HG03060 (cell line): ENCODE results near the gene C15orf62.

Source experiments
- ATAC-seq: cut with Tn5 transposase; IDR thresholded peaks from one replicate; pipeline ENCODE4 v1.9.1; 2021; ENCODE audit warnings: low read depth, moderate number of reproducible peaks; ENCODE audit not compliant: unreplicated experiment

C15orf62 gene

DNA sequence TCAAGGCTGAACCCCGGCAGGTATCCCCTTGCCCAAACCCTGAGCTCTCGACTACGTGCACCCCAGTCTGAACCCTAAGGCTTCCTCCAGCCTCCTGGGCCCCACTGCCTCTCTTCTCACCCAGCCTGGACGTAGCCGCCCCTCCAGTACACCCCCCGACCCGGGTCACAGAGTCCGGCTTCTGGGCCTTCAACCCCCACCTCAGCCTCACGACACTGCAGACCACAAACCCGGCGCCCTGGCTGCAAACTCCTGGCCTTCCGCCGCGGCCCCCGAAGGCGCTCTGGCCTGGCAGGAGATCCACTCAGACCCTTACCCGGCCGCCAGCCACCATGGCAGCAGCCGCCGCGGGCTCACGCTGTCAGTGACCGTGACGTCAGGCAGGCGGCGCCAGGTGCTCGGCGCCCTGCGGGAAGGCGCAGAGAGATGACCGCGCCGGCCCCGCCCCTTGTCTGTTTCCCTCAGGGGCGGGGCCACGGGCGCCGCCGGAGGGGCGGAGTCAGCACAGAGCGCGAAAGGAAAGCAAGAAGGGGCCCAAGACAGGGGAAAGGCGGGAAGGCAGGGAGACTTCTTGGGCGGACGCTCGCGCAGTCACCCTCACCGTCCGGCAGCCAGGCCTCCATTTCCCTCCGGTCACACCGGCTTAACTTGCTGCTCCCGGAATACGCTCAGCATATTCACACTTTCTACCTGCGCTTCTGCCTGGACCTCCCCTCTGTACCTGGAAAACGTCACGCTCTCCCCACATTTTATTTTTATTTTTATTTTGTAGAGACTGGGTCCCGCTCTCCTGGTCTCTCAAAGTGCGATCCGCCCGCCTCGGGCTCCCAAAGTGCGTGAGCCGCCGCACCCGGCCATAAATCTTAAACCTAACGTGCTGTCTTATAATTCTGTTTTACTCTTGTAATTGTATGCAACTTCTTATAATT, 14.6 kb upstream of the C15orf62 start, which contains the start of gene RMDN3:
Gene RMDN3 (minus strand): TSS at position 372 of the 929 bp plus-strand sequence. CDS start 471 bp downstream, outside the sequence.
- ATAC-seq, result no peak

DNA sequence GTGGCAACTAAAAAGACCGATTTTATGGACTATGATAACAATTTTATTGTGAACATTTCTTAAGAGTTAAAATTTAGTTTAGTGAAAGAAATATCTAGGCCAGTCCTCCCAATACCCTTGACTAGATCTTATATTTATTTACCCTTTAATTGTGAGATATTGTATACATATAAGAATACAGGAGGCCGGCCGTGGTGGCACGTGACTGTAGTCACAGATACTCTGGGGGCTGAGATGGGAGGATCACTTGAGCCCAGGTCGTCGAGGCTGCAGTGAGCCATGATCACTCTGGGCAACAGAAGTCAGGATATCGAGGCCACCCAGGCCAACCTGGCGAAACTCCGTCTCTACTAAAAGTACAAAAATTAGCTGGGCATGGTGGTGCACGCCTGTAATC, 14.0 kb upstream of the C15orf62 start:
- no peak for ATAC-seq

DNA sequence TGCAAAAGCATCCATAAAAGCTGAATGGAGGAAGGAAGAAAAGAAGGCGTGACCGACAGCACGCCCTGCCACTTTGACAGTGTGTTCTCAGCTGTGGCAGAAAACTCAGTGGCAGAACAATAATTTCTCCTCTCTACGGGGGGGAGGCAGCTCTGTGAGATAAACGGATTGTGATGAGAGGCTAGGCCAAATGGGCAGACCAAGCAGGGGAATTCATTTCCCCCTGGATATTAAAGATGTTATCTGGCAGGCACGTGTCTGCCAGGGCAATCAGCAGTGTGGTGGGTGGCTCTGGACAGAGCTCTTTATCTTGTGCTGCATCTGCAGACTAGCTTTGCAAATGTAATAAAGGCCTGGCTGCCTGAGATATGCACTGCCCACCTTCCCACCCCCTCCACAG, 12.8 kb upstream of the C15orf62 start:
- ATAC-seq, result no peak

DNA sequence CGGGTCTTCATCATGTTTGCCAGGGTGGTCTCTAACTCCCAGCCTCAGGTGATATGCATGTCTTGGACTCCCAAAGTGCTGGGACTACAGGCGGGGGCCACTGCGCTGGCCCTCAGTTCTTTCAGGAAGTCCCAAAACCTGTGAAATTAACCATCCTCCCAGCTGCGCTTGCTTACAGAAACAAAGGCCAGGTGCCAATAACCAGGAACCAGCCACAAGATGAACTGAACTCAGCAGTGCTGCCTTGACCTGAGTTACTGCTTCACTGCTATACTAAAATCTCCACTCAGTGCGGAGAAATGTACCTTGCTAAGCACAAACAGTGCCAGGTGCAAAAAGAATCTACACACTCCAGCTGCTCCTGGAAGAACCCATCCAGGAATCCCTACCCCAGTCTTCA, 9.8 kb upstream of the C15orf62 start:
- ATAC-seq, result no peak

DNA sequence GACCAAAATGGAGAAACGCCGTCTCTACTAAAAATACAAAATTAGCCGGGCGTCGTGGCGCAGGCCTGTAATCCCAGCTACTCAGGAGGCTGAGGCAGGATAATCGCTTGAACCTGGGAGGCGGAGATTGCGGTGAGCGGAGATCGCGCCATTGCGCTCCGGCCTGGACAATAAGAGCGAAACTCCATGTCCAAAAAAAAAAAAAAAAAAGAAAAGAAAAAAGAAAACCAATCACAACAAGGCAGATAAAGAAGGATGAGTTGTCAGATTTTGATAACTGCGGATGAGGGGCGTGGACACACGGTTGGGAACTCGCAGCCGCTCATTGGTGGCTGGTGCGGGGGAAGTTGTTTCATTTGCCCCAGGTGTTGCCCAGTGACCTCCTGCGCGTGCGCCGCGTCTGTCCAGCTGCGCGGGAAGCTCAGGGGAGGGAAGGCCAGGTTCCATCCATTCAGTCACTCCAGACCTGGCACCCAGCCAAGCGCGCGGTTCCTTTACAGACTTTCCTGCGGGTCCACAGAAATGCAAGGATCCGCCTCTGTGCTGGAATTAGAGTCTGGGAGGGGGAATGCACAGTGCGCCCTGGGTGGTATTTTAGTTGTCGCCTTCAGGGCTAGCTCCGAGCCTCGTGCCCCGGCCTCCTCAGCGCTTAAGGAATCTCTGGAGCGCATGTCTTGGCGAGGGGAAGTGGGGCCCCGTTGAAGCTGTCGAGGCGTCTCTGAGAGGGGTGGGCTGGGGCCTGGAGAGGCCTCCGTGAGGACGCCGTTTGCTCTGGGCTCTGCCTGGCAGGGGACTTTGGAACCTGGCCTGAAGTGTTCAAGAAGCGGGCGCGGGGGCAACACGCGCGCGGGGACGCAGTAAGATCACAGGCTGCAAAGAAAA, 6.6 kb upstream of the C15orf62 start:
- ATAC-seq, result no peak

DNA sequence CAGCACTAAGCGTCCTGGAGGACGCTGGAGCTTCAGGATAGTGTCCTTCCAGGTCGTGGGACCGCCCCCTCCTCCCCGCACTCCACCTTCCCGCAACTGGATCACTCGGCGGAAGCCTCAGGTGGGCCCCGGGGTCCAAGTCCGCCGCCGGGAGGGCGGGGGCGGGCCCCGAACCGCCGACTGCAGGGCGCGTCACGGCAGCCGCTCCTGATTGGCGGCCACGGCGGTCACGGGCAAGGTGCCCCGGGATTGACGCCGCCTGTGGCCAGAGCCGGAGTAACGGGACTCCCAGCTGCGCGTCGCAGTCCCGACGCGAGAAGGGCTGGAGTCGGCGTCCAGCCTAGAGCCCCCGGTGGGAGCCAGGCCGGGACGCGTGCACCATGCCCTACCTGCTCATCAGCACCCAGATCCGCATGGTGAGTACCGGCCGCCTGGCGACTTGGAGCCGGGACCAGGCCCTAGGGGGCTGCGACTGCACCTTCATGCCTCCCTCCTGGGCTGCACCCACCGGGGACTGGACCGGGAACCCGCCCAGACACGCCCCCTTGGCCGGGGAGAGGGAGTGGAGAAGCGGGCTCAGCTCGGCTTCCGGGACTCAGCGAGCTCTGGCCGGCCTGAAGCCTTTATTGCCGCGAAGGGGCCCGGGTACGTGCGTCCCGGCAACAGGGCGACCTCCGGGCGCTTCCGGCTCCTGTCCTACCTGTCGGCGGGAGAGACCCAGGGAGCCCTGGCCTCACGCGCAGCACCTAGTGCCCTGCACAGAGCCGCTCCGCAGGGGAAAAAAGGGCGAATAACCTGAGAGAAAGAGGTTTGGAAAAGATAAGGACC, 5.8 kb upstream of the C15orf62 start, which contains the start of gene GCHFR:
Gene GCHFR (plus strand): TSS at position 268 of the 828 bp plus-strand sequence. CDS start 113 bp downstream, at position 381.
- ATAC-seq, result no peak

DNA sequence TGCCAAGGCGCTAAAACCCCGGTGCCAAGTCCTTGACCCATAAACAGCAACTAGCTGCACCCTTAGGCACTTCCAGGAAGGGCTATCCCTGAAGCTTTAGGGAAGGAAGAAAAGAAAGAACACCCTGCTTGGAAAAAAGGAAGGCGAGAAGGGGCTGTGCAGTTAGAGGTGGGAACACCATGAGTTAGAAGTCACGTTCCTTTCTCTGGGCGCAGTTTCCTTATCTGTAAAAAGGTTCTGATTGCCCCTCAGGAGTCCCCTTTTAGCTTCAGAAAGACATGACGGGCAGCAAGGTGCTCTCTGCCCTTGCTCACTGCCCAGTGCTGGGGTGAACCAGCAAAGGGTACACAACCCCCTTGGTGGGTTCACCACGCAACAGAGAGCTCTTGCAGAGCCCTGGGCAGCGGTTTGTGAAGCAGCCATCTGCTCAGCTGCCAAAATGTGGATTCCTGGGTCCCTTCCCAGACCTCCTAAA, 5.1 kb upstream of the C15orf62 start:
- no peak for ATAC-seq

DNA sequence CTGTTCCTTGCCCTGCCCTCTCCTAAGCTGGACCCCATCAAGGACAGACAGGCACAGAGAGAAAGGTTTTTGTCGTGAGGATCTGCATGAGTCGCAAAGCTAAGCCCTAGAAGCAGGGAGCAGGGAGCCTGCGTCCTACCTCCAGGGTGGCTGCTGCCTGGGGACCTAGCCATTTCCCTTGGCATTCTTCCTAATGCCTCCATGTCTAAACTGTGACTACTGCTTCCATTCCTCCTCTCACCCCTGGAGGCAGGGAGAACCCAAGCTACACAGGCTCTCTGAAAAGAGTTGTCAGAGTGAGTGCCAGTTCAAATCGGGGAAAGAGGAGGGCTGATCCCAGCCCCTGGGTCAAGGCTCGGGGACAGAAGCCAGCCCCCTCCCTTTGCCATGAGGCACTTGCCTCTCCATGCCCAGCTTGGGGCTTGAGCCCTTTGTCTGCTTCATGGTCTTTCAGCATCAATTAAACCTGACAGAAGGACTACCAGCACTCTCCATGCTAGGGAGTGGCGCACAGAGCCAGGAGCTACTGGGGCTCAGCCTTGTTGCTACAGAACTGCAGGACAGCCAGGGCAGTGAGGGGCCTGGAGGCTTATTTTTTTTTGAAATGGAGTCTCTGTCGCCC, 3.5 kb upstream of the C15orf62 start:
- ATAC-seq, result no peak

DNA sequence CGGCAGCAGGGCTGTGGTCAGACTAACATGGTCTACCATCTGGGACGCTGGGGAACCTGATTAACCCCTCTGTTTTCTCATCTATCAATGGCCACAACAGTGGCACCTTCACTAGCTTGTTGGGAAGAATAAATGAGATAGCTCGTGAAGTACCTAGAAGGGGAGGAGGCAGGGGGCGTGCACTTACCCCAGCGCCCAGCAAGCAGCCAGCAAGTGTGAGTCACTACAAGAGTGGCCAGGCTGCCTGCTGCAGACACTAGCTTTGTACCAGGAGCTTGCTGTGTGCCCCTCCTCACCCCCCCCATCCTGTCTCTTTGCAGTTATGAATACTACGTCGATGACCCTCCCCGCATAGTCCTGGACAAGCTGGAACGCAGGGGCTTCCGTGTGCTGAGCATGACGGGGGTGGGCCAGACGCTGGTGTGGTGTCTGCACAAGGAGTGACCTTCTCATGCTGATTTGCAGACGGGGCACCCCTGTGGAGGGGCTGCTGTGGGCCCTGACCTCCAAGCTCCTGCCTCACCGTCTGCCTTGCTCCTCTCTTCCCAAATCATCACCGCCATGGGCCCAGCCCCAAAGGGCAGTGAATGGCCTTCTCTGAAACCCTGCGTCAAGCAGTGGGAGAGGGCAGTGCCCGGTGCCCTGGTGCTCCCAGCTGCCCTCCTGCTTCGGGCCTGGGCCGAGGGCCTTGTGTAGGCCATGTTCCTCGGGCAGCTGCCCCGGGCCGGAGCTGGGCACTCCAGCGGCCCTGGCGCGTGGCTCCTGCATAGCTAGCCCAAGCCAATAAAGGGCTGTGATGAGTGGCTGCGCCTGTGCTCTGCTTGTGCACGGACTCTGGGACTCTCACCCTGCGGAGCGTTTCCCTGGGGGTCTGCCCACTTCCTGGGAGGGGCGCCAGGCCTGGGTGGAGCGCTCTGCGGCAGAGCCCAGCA, 2.6 kb upstream of the C15orf62 start:
- ATAC-seq, result no peak

DNA sequence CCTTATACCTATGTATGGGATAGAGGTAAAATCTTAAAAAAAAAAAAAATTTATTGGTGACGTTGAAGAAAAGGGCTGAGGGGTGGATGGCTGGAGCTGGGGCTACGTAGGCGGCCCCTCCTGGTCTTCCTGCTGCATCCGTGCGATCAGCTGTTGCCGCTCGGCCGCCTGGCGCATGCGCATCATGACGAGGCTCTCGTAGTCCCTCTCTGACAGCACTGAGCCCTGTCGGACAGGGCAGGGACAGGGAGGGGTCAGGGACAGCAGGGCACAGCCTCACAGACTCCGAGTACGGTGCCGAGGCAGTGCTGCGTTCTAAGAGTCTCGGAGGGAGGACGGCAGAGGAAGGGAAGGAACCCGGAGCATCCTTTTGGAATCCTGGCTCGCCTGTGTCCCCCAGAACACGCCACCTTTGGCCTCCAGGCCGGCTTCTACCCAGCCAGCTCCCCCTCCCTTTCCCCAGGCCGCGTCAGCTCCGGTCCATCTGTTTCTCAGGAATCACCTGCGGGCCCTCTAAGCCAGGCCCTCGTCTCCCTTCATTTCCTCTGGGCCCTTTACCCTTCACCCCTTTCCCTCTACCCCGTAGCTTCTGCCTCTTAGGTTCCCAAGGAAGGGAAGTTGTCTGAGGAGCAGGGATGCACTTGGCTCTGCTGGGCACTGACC, 1.8 kb upstream of the C15orf62 start:
- ATAC-seq, result no peak

DNA sequence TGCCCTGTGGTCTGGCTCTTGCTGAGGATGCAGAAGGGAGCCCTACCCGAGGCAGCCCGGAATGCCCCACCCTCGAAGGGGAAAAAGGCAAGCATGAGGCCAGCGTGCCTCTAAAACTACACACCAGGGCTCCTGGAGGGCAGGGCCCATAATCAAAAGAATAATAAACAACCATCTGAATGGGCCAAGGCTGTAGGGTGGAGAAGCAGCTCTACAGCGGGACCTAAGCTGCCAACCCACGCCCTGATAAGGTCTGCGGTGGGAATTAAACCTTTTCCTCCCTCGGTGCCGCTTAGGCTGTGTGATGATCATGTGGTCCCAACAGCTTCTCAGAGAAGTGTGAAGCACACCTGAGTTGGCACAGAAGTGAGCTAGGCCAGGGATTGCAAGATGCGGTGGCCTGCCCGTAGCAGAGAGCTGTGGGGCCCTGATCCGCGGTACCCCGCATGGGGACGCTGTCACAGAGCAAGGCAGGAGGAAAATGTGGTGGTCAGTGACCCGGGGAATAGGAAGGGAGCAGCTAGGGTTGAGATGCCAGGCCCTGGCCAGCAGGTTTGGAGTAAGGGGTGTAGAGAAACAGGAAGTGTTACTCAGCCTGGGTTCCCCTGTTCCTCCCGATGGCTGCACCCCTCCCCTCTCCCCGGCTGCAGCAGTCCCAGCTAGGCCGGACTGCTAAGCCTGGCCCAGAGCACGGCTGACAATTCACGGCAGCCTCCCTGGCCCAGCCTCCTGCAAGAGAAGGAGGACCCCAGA, 1.1 kb upstream of the C15orf62 start:
- ATAC-seq, result no peak

DNA sequence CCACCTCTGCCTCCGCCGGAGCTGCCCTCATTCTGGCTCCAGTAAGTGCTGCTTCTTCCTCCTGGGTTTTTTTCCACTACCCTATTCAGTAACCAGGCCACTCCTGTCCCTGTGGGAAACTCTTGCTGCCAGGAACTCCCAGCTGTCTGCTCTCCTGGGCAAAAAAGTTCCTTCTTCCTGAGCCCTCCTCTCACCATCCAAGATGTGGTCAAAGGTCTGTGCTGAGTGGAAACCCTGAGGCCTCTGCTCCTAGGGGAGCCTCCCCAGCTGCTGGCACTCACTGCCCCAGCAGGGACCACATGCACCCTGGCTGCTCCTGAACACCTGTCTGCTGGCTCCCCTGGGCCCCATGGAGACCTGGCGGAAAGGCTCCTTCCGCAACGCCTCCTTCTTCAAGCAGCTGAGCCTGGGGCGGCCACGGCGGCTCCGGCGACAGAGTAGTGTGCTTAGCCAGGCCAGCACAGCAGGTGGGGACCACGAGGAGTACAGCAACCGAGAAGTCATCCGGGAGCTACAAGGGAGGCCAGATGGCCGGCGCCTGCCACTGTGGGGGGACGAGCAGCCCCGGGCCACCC, 454 bp downstream of the C15orf62 start:
- ATAC-seq, result no peak

DNA sequence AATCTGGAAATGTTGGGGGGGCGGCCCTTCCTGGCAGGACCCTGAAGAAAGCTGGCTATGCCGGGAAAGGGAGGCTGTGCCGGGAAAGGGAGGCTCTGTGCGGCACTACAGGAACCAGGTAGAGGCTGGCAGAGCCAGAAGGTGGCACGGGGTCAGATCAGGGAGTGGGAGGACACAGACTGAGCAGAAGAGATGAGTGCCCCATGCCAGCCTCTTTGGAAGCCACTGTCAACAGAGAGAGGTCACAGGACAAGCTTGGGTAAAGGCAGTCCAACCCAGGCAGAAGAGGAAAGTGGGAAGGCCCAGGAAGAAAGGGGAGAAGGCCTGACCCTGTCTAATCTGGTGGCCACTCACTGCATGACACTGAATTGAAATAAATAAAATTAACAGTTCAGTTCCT, 1.5 kb downstream of the C15orf62 start:
- no peak for ATAC-seq

DNA sequence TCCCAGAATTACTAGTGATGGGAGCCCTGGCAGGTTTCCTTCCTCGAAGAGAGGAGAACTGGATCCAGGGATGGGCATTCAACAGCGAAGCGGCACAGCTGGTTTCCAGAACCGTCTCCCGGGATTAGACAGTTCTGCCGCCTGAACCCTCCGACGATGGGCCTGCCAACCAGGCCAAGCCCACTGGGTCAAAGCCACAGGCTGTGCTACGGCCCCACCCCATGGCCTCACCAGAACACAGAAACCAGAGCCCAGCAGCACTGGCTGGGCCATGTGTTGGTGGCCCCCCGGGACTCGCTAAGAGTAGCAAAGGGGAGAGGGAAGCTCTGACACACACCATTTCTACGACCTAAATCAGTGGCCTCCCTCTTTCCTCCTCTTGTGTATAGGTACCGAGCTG, 2.2 kb downstream of the C15orf62 start:
- ATAC-seq, result no peak

DNA sequence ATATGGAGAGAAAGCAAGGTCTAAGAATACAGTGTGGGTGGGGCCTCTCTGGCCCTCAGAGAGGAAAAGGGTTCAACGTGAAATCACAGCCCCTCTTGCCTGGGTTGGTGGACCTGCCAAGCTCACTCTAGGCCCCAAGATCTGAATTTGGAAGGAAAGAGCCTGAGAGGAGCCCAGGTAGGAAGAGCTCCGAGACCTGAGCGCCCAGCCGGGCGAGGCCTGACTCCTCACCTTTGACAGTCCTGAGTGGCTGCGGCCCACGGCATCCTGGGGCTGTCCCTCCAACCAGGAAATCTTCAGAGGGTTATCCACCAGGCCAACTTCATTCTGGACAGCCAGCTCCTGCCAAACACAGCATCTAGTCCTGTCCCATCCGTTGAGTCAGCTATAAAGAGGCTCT, 3.7 kb downstream of the C15orf62 start:
- ATAC-seq, result no peak

DNA sequence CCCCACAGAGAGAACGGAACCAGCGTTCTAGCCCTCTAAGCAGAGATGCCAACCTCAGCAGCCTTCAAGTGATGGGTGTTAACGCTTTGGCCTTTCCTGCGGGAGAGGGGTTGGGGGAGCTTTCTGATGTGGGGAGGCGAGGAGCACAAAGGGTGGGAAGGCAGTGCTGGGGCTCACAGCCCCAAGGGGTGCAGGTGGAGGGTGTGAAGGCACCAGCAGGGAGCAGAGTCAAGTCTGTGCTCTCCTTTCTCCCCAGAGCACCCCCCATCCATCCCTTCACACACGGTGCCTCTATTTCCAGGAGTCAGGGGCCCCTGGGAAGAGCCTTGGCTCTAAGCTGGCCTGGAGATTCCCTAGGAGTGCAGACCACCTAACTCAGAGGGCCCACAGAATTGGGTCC, 4.1 kb downstream of the C15orf62 start:
- ATAC-seq, result no peak

DNA sequence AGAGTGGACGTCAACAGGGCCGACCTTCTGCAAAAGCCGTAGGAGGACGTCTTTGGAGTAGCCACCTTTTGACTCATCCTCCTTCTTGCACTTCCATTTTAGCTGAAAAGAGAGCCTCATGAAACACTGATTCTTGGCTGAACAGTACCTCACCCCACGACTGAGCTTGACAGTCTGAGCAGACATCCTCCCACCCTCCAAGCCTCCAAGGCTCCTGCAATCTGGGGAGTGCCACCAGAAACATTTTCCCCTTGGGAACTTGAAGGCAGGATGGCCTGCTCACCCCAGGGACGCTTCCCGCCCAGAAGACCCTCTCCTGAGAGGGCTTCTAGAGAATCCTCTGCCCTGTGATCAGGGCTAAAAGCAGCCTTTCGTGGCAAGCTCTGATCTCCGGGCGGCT, 5.2 kb downstream of the C15orf62 start:
- no peak for ATAC-seq
